HG03575 (cell line): ENCODE measurements around the gene NCKAP5L.
"Not testable (repeated sequence)": the region's sequence is repeated elsewhere in the genome, so short reads cannot be mapped to it uniquely, and the experiment has no call there.

Experiments used
- ATAC-seq: cut with Tn5 transposase; IDR thresholded peaks from one replicate; pipeline ENCODE4 v1.9.1; 2021; ENCODE audit not compliant: unreplicated experiment, insufficient number of reproducible peaks, low FRiP score; ENCODE audit errors: extremely low read depth

The NCKAP5L gene

DNA sequence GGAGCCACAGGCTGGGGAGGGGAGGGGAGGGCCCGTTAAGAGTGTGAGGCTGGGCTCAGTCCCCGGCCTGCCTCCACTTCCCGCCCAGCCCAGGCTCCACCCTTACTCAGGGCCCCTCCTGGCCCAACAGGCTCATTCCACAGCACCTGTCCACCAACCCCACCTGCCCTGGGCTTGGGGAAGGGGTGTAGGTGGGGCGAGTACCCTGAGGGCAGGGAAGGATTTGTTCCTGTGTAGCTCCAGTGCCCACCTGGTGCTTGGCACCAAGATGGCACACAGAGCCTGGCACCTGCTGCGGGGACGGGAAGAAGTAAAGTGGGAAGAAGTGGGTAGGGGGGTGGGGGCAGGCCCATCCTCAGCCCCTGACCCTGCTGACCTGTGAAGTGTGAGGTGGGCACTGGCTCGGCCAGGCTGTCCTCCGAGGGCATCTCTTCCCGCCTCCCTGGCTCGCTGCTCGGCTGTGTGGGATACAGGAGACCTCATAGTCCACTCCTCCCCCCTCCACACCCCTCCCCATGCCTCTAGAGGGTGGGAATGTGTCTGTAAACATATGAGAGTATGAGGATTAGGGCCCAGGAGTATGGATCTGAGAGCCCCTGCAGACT is 35.1 kb downstream of the NCKAP5L start:
- ATAC-seq: no peak

DNA sequence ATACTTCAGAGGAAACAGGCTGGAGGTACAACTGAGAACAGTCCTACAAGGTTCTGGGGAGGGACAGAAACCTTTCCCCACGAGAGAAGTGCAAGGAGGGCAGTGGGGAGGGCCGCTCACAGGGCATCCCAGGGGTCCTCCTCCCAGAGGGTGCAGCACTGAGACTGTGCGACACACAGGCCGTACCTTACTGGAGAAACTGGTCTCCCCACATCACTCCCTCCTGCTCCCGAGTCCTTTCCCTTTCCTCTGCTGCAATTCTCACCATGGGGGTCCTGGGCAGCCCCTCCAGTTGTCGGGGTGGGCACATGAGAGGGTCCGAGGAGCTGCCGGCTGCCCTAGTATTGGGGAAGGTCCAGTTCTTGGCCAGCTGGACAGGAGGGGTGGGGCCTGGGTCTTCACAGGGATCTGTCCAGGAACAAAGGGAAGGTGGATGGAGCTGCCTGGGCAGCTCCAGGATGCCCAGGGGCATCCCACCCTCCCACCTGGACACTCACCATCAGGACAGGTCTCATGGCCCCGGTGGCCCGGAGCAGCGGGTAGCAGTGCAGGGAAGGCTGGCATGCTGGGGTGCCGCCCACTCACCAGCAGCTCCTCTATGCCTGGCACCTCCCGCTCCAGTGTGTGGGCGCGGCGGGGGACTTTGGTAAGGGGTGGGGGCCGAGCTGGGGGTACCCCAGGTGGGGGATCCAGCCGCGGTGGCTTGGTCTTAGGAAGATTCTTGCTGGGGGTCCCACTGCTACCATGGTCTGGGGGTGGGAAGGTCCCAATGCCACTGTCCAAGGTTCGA is 35.8 kb downstream of the NCKAP5L start:
- no peak for ATAC-seq

DNA sequence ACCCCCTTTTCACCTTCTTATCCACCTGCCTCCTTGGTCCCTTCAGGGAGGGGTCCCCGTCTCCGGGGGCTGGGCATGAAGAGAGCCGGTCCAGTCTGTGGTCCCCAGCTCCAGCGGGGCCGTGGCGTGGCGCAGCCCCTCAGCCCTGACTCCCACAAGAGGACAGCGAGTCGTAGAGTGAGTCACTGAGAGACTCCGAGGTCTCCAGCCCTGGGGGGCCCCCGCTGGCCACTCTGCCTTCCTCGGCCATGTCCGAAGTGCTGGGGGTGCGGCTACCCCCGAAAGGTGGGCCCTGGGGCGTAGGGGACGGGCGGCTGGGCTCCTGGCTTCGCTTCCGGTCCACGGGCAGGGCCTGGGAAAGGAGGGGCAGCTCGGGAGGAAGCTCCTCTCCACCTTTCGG is 36.5 kb downstream of the NCKAP5L start:
- ATAC-seq: no peak

DNA sequence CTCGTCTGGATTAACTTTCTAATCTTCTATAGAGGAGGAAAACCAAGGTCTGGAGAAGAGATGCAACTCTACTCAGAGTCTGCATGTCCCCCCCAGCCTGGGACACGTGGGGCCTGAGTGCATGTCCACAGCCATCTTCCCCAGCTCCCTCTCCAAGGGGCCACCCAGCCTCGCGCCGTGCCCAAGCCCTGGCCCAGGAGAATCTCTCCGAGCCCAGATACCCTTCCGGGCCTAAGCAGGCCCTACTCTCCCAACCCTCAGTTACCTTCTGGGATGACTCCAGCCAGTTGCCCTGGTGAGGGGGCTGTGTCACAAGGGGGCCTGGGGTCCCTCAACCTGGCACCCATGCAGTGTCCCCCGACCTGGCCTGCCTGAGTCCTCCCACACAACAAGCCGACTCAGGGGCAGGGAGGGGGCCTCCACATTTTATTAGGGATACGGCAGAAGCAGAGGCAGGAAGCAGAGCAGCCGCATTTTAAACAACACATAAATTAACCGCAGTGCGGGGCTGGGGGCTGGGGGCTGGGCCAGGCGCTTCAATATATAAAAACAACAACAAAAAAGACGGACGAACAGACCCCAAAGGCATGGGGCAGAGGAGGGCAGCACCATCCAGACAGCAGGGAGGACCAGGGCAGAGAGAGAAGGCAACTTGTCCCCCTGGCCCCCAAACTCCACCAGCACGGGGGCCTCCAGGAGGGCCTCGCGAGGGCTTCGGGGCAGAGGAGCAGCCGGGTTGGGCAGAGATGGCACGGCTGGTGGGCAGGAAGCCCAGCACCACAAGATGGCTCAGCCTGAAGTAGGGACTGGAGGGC is 37.3 kb downstream of the NCKAP5L start:
- ATAC-seq: no peak

DNA sequence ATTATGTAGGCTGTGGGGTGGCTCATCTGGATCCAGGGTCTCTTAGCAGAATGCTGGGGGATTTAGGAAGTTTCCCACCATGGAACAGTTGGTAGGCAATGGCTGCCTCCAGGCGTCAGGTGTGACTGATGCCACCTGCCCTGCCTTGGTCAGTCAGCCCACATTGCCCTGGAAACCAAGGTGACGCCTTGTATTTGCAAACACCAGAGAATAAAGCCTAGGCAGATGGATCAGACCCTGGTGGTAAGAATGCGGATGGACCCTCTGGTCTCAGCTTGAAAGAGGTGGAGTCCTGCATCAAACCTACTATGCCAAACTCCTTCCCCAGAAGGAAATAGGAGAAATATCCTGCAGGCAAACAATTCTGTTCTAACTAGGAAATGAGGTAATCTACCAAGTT is 38.2 kb downstream of the NCKAP5L start:
- ATAC-seq: no peak

DNA sequence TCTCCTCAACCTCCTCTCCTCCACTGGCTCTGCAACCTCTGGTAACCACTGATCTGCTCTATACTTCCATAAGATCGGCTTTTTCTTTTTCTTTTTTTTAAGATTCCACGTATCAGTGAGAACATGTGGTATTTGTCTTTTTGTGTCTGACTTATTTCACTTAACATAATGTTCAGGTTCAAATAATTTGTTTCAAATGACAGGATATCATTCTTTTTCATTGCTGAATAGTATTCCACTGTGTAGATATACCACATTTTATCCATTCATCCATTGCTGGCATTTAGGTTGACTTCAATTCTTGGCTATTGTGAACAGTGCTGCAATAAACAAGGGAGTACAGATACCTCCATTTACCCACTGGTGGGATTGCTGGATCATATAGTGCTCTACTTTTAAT is 40.5 kb downstream of the NCKAP5L start:
- ATAC-seq: no peak

DNA sequence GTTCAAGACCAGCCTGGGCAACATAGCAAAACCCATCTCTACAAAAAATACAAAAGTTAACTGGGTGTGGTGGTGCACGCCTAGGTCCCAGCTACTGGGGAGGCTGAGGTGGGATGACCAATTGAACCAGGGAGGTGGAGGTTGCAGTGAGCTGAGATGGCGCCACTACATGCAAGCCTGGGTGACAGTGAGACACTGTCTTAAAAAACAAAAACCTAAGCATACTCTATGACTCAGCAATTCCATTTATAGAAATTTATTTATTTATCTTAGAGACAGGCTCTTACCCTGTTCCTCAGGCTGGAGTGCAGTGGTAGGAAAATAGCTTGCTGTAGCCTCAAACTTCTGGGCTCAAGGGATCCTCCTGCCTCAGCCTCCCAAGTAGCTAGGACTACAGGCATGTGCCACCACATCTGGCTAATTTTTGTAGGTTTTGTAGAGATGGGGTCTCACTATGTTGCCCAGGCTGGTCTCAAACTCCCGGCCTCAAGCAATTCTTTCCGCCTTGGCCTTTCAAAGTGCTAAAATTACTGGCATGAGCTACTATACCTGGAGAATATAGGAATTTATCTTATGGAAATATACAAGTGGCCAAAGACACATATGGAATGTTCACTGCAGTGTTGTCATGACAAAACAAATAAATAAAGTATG is 43.3 kb downstream of the NCKAP5L start:
- ATAC-seq: no peak

DNA sequence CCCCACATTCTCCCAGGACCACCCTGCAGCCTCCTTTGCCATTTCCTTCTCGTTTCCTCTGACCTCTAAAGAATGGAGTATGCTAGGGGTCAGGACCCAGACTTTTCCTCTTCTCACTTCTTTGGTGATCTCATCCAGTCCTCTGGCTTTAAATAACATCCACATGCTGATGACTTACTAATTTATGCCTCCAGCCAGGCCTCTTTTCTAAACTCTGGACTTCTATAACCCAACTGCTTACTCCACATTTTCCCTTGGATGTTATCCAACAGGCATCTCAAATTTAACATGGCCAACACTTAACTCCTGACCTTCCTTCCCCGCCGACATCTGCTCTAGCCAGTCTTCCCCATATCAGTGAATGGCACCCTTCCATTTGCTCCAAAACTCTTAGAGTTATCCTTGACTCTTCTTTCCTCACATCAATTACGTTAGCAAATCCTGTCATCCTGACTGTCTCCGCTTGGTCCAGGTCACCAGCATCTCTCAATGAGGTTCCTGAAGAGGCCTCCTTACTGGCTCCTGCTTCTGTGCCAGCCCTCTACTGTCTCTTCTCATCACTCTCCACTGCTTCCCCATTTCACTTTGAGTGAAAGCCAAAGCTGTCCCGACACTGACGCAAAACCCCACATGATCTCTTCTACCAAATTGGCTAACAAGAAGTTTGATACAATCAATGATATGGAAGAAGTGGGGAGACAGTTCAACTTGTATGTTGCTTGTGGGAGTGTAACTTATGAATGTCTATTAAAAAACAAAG is 44.1 kb downstream of the NCKAP5L start:
- ATAC-seq: no peak

DNA sequence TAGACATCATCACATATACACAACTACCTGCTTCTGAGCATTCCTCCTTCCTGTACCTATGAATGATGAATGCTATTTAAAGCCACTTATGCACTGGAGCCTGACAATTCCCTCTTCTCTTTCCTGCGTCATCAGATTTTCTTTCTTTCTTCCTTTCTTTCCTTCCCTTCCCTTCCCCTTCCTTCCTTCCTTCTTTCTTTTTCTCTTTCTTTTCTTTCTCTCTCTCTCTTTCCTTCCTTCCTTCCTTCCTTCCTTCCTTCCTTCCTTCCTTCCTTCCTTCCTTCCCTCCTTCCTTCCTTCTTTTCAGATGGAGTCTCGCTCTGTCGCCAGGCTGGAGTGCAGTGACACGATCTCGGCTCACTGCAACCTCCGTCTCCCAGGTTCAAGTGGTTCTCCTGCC is 47.3 kb downstream of the NCKAP5L start:
- ATAC-seq: not testable (repeated sequence)

DNA sequence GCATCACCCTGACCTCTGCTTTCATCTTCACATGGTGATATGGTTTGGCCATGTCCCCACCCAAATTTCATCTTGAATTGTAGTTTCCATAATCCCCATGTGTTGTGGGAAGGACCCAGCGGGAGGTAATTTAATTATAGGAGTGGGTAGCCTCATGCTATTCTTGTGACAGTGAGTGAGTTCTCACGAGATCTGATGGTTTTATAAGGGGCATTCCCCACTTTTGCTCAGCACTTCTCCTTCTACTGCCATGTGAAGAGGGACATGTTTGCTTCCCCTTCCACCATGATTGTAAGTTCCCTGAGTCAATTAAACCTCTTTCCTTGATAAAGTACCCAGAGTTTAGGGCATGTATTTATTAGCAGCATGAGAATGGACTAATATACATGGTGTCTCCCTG is 48.6 kb downstream of the NCKAP5L start:
- ATAC-seq: no peak

DNA sequence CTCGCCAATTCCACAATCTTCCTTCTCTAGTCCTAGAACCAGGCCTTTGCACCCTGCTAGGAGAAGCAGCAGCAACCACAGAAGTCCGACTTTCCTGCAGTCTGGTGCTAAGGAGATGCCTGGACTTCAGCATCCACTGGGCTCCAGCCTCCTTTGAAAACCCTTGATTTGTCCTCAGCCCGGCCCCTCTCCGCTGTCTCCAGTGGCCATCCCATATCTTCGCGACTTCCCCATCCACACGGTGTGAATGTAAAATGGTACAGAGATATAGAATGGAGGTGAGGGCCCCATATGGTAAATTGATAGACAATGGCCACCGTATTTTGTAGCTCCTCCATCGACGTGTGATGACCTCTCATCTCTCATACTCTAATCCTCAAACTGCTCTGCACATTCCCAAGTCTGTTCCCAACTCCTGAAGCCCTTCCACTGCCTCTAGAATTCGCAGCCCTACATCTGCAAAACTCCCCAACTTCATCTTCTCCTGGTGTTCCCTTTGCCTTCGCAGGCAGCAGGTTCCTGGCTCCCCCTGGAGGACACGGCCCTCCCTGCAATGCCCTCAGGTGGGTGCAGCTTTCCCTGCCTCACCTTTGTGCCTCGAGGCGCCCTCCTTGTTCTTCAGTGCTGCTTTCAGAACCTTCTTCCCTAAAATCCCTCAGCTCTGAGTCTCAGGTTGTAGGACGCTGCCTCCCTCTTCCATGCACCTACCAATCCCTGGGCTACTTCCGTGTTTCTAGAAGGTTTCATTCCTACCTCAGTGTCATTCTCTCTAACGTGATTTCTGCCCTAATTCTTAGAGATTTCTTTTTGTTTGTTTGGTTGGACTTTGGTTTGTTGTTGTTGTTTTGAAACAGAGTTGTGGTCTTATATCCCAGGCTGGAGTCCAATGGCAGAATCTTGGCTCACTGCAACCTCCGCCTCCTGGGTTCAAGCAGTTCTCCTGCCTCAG is 50.1 kb downstream of the NCKAP5L start:
- ATAC-seq: no peak

DNA sequence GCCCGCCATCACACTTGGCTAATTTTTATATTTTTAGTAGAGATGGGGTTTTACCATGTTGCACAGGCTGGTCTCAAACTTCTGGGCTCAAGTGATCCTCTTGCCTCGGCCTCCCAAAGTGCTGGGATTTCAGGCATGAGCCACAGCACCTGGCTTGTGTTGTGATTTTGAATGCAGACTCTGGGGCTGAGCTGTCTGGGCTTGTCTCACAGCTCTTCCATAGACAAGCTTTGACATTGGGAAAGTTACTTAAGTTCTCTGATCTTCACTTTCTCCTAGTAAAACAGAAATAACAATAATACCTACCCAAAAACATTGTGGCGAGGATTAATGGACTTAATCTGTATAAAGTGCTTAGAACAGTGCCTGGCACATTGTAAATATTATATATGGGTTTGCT is 50.9 kb downstream of the NCKAP5L start:
- no peak for ATAC-seq

DNA sequence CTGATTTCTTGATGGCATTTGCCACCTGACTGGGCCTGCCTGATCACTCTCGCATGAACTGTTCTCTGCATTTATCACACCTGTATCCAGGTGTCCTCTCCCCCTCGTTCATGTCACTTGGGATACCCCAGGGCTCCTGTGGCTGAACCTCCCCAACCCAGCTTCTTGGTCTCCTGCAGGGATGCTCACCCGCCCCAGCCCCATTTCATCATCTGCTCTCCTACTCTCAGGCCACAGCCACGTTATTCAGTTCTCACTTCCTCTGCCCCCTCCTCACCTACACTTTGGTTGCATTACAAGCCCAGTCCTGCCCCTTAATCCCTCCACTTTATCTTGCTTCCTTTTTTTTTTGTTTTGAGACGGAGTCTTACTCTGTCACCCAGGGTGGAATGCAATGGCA is 51.4 kb downstream of the NCKAP5L start:
- no peak for ATAC-seq

DNA sequence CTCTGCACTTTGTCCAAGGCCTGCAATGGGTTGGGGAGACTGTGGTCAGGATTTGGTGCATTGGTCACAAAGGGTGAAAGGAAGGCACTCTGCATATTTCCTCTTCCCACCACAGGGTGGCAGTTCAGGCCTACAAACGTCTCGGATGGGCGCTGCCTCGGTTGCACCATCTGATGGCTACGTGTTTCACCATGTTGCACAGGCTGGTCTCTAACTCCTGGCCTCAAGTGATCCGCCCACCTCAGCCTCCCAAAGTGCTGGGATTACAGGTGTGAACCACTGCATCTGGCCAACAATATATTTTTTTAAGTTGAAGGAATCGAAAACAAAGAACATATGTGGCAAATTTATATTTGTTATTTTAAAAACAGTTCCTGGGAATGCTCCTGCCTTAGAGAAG is 51.8 kb downstream of the NCKAP5L start:
- ATAC-seq: no peak

DNA sequence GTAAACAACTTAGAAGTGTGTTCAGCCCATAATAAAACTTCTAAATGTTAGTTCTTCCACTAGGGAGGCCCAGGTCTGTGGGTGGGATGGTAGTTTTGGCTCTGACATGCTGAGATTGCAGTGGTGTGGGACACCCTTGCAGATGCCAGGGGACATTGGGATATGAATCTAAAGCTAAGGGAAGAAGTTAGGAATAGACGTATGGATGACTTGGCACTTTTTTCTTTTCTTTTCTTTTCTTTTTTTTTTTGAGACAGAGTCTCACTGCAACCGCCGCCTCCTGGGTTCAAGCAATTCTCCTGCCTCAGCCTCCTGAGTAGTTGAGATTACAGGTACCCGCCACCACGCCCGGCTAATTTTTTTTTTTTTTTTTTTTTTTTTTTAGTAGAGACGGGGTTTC is 55.1 kb downstream of the NCKAP5L start:
- not testable (repeated sequence) for ATAC-seq

DNA sequence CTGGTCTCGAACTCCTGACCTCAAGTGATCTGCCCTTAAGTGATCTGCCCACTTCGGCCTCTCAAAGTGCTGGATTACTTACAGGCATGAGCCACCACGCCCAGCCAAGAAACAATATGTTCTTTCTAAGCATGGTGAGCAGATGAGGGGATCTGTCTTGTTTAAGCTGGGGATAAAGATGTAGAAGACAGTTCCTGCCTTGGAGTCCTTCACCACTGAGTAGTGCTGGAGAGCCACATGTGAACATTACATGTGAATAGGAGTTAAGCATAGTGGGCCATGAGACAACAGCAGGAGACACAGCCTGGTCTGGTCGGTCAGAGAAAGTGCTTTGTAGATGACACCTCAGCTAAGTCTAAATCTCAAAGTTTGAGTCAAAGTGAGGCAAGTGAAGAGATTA is 60.9 kb downstream of the NCKAP5L start:
- no peak for ATAC-seq

DNA sequence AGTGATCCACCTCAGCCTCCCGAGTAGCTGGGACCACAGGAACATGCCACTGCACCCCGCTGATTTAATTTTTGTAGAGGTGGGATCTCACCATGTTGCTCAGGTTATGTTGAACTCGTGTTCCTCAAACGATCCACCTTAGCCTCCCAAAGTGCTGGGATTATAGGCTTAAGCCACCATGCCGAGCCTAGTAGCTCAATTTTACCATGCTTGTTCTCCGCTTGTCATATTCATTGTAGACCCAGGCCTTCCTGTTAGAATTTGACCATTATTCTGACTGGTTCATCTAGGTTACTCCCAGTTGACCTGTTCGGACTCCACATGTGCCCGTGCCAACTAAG is 62.1 kb downstream of the NCKAP5L start:
- no peak for ATAC-seq

DNA sequence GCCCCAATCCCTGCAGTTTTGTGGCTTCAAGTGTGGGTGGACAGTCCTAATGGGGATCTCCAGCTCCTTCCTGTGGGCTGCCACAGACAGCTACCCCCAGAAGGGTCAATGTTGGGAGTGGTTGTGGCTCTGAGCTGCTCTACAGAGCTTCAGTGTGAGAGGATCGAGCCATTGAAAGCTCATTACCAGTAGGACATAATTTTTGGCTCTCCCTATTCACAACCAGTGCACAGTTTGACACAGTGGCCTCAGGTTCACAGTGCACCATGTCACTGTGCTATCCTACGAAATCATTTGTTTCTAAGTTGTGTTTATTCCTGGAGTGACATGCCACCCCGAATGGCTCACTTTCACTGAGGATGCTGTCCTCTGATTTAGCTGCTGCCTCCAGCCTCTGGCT is 64.1 kb downstream of the NCKAP5L start:
- ATAC-seq: no peak
